Thyroid gland (tissue), 4 donors: ENCODE measurements around the gene E2F1. TPM values are rescaled to one million over a fixed set of nuclear protein-coding genes. Genes with fewer than 3 reads are reported as not detected.

Experiments
- DNase-seq, 2 donors: peaks; one replicate each; pipeline ENCODE4 v3.0.0-alpha.2; 2019
- H3K27ac ChIP-seq, 3 donors: fragments of 200-600 bp; sonication (generic); 1 replicate in 2 of 3; 2 replicates in 1 of 3; pipeline ENCODE4 v1.5.1; 2016 to 2019; ENCODE audit warnings: mild to moderate bottlenecking in 1 of 3, moderate library complexity in 1 of 3
- H3K27me3 ChIP-seq: fragments of 200-600 bp; sonication (generic); one replicate; pipeline ENCODE4 v1.5.1; 2019
- H3K36me3 ChIP-seq, 2 donors: fragments of 200-600 bp; sonication (generic); one replicate each; pipeline ENCODE4 v1.5.1; 2016 to 2019
- H3K4me1 ChIP-seq, 2 donors: fragments of 200-600 bp; sonication (generic); one replicate each; pipeline ENCODE4 v1.5.1; 2017 to 2019
- H3K4me3 ChIP-seq, 3 donors: fragments of 200-600 bp; sonication (generic); replicated peaks in 1 of 3; 1 replicate in 2 of 3; 2 replicates in 1 of 3; pipeline ENCODE4 v1.5.1; 2016; ENCODE audit warnings: mild to moderate bottlenecking in 1 of 3
- H3K9me3 ChIP-seq: fragments of 200-600 bp; sonication (generic); one replicate; pipeline ENCODE4 v1.5.1; 2017
- CTCF ChIP-seq, 6 experiments: fragments of 200-600 bp in 3 of 6; fragments of 450-650 bp in 3 of 6; sonication (generic) in 3 of 6; IDR thresholded peaks; one replicate each; pipeline ENCODE4 v1.5.1; 2016 to 2019; ENCODE audit warnings: antibody characterized with exemption in 6 of 6, mild to moderate bottlenecking in 2 of 6, inconsistent platforms in 1 of 6, moderate library complexity in 1 of 6
- POLR2A ChIP-seq, 2 donors: fragments of 450-650 bp; IDR thresholded peaks; one replicate each; pipeline ENCODE4 v1.6.1; 2017; ENCODE audit warnings: antibody characterized with exemption in 2 of 2, mild to moderate bottlenecking in 2 of 2, moderate library complexity in 1 of 2
- WGBS, 2 donors: methylation state at CpG; one replicate each; pipeline ENCODE4 v1.1.5; 2017; 5-methylcytosine and 5-hydroxymethylcytosine counted together
- intact Hi-C: fragments of 100-400 bp; cut with DNase I; formaldehyde crosslinking; loops from one replicate; pipeline ENCODE4 v1.15.1; 2023
- total RNA-seq, 4 donors: library from RNA; depleted of rRNA; stranded (reverse); fragments of >200 nt; gene quantifications; one replicate each; pipeline ENCODE4 v1.2.3, GENCODE V29; 2016

The E2F1 gene
- total RNA-seq, 4 donors from 2014 or later, result 0.42 to 0.89 (median 0.67) TPM; not detected in 1

- Histone ChIP-seq H3K36me3 (no peaks in the 10 kb centered on the region), H3K9me3 (no peaks in the 10 kb centered on the region), H3K4me3 (peak within 1 kb of the TSS in 2 of 3 donors; percentile 0 to 66), H3K27me3 (no peaks in the 10 kb centered on the region), H3K4me1 (peaks cover 20 to 48% of the 10 kb centered on the region in 2 donors), H3K27ac (peak within 1 kb of the TSS; percentile 80 to 94 (median 90))
- DNase-seq, result peak; percentile 100
- TF ChIP-seq CTCF (IDR thresholded peaks at IDR 0.05), result peak in 4 of 6 experiments; percentile 37 to 45 (median 43)
- TF ChIP-seq POLR2A (IDR thresholded peaks at IDR 0.05), result peak; percentile 72 to 95
- intact Hi-C loops, result loop anchor here (5.0 kb wide), 1 partner anchor 66 kb away; the partner anchor contains the start of gene ZNF341
- WGBS, 2 donors, result 0 to 13% methylated on average over 13 to 32 of the region's 50 CpGs
Observed at GRCh38 chr20:33666293-33667244, 19.6 kb downstream of the E2F1 start, which contains the start of gene ACTL10. TSS of gene ACTL10 (plus strand) at chr20:33666943. CDS start at chr20:33667498, 555 bp downstream.

GRCh38 chr20:33664762-33665144 lies 21.4 kb downstream of the E2F1 start:
- TF ChIP-seq POLR2A (IDR thresholded peaks at IDR 0.05) (no peak), CTCF (IDR thresholded peaks at IDR 0.05) (no peak)
- intact Hi-C loops, result loop anchor here (5.0 kb wide), 1 partner anchor 68 kb away; the partner anchor contains the start of gene ZNF341

GRCh38 chr20:33664085-33664761 lies 22.0 kb downstream of the E2F1 start:
- Histone ChIP-seq H3K27me3 (no peaks in the 10 kb centered on the region), H3K36me3 (peaks cover 5 to 6% of the 10 kb centered on the region in 2 donors), H3K9me3 (no peaks in the 10 kb centered on the region), H3K4me3 (peak overlapping the region; percentile 35 to 54 (median 36)), H3K27ac (peak overlapping the region; percentile 82 to 89 (median 83)), H3K4me1 (peaks cover 20 to 38% of the 10 kb centered on the region in 2 donors)
- intact Hi-C loops, result no loop called here
- 43 to 64% methylated on average over 7 of the region's 9 CpGs for WGBS, 2 donors
- no peak for TF ChIP-seq CTCF (IDR thresholded peaks at IDR 0.05)
- no peak for TF ChIP-seq POLR2A (IDR thresholded peaks at IDR 0.05)
- DNase-seq, result no peak

More at GRCh38 chr20:33664762-33665144, 21.4 kb downstream of the E2F1 start:
- Histone ChIP-seq H3K27me3 (no peaks in the 10 kb centered on the region), H3K4me3 (no peak overlapping the region), H3K36me3 (peaks cover under 1 to 5% of the 10 kb centered on the region in 2 donors), H3K4me1 (peaks cover 20 to 42% of the 10 kb centered on the region in 2 donors), H3K27ac (no peak overlapping the region), H3K9me3 (no peaks in the 10 kb centered on the region)
- WGBS, 2 donors, result 92% methylated on average over 2 of the region's 2 CpGs
- no peak for DNase-seq

GRCh38 chr20:33663161-33664084 lies 22.8 kb downstream of the E2F1 start:
- peaks cover 20 to 34% of the 10 kb centered on the region in 2 donors for H3K4me1 ChIP-seq
- H3K27ac ChIP-seq, result peak overlapping the region; percentile 82 to 89 (median 83)
- peak; percentile 82 to 83 for DNase-seq
- WGBS, 2 donors, result 0 to 1% methylated on average over 11 to 25 of the region's 84 CpGs
- intact Hi-C loops, result no loop called here
- no peaks in the 10 kb centered on the region for H3K9me3 ChIP-seq
- peak; percentile 11 to 83 for TF ChIP-seq POLR2A (IDR thresholded peaks at IDR 0.05)
- no peak for TF ChIP-seq CTCF (IDR thresholded peaks at IDR 0.05)
- no peaks in the 10 kb centered on the region for H3K27me3 ChIP-seq
- peak overlapping the region; percentile 36 to 66 (median 54) for H3K4me3 ChIP-seq
- H3K36me3 ChIP-seq, result peaks cover 5 to 6% of the 10 kb centered on the region in 2 donors
